ENCODE data around the gene FAM170B. TPM values are rescaled to one million over a fixed set of nuclear protein-coding genes. Genes with fewer than 3 reads are reported as not detected.

The FAM170B gene
- total and polyA plus RNA-seq, 9 of the 15 experiments (the other 6 are each of a cell fraction or from before 2014, with no cell fraction given) = 0.11 to 0.21 TPM; not detected in 7

DNA sequence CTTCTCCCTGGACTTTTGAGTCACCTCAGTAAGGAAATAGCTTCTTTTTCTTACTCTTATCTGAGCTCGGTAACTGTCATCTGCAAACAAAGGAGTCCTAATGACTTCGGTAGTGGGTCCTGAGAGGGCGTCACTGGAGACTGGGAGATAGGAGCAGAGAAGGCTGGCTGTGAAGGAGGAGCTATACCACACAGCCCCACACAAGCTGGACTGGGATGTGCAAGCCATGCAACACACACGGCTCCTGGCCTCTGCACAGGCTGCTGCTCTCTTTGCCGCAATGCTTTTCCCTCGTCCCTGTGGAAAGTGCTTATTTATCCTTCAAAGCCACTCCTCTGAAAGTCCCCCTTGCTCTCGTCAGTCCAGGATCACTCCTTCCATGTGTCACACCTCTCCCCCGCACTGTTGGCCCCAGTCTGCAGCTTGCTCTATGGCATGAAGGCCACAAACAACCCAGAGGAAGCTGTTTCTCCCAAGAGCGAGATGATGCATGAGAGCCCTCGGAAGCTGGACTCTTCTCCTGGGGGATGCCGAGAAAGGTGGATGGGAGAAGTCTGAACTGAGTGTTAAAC, 39.5 kb upstream of the FAM170B start (continued):
- TF ChIP-seq, protein P1, sequence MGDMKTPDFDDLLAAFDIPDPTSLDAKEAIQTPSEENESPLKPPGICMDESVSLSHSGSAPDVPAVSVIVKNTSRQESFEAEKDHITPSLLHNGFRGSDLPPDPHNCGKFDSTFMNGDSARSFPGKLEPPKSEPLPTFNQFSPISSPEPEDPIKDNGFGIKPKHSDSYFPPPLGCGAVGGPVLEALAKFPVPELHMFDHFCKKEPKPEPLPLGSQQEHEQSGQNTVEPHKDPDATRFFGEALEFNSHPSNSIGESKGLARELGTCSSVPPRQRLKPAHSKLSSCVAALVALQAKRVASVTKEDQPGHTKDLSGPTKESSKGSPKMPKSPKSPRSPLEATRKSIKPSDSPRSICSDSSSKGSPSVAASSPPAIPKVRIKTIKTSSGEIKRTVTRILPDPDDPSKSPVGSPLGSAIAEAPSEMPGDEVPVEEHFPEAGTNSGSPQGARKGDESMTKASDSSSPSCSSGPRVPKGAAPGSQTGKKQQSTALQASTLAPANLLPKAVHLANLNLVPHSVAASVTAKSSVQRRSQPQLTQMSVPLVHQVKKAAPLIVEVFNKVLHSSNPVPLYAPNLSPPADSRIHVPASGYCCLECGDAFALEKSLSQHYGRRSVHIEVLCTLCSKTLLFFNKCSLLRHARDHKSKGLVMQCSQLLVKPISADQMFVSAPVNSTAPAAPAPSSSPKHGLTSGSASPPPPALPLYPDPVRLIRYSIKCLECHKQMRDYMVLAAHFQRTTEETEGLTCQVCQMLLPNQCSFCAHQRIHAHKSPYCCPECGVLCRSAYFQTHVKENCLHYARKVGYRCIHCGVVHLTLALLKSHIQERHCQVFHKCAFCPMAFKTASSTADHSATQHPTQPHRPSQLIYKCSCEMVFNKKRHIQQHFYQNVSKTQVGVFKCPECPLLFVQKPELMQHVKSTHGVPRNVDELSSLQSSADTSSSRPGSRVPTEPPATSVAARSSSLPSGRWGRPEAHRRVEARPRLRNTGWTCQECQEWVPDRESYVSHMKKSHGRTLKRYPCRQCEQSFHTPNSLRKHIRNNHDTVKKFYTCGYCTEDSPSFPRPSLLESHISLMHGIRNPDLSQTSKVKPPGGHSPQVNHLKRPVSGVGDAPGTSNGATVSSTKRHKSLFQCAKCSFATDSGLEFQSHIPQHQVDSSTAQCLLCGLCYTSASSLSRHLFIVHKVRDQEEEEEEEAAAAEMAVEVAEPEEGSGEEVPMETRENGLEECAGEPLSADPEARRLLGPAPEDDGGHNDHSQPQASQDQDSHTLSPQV (IDR thresholded peaks at IDR 0.05) = peak; percentile 89
- TF ChIP-seq KHSRP (IDR thresholded peaks at IDR 0.05) (0 out of 2 replicates have a peak, but pooled peaks have one; percentile 45), FOXM1 (IDR thresholded peaks at IDR 0.05; ENCODE audit: low read depth) (peak; percentile 29; the same call in 1 of the 2 replicates), FOXM1 (CRISPR knock-in tag; IDR thresholded peaks at IDR 0.05; ENCODE audit: low read depth) (no peak), THRAP3 (IDR thresholded peaks at IDR 0.05; ENCODE audit: borderline replicate concordance) (no peak), PCBP2 (IDR thresholded peaks at IDR 0.05; ENCODE audit: low read depth, low read length, poor library complexity, severe bottlenecking) (no peak), NR2C1 (IDR thresholded peaks at IDR 0.05) (no peak), NR2C1 (tag; IDR thresholded peaks at IDR 0.05) (no peak), ZNF780A (CRISPR knock-in tag; IDR thresholded peaks at IDR 0.05) (no peak), TBL1XR1 (IDR thresholded peaks at IDR 0.05; ENCODE audit: low read length in 2 of 2) (no peak), MECOM (CRISPR knock-in tag; IDR thresholded peaks at IDR 0.05) (peak; percentile 51; the same call in 1 of the 2 replicates), RBM25 (IDR thresholded peaks at IDR 0.05; ENCODE audit: low read depth, low read length, severe bottlenecking) (no peak), TRIM28 (IDR thresholded peaks at IDR 0.05) (no peak), RBFOX2 (IDR thresholded peaks at IDR 0.05; ENCODE audit: low read depth, low read length) (no peak), RUNX1 (IDR thresholded peaks at IDR 0.05; ENCODE audit: low read depth) (no peak), FOXJ2 (tag; IDR thresholded peaks at IDR 0.05) (no peak), RNF2 (IDR thresholded peaks at IDR 0.05) (peak; percentile 73; the same call in 1 of the 2 replicates), NELFE (IDR thresholded peaks at IDR 0.05; ENCODE audit: insufficient read depth, insufficient read length) (no peak), SRSF7 (optimal IDR thresholded peaks at IDR 0.05; ENCODE audit: low read depth, low read length) (no peak), KLF10 (CRISPR knock-in tag; IDR thresholded peaks at IDR 0.05) (no peak), ZNF165 (CRISPR knock-in tag; IDR thresholded peaks at IDR 0.05; ENCODE audit: borderline replicate concordance) (no peak; the same call in 1 of the 2 replicates)
- TF ChIP-seq, protein P2, sequence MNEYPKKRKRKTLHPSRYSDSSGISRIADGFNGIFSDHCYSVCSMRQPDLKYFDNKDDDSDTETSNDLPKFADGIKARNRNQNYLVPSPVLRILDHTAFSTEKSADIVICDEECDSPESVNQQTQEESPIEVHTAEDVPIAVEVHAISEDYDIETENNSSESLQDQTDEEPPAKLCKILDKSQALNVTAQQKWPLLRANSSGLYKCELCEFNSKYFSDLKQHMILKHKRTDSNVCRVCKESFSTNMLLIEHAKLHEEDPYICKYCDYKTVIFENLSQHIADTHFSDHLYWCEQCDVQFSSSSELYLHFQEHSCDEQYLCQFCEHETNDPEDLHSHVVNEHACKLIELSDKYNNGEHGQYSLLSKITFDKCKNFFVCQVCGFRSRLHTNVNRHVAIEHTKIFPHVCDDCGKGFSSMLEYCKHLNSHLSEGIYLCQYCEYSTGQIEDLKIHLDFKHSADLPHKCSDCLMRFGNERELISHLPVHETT (CRISPR knock-in tag; conservative IDR thresholded peaks at IDR 0.05 in 1 of 2, IDR thresholded peaks at IDR 0.05 in 1 of 2) = peak in 1 of 2 experiments; percentile 83; a peak in 2 of 4 replicates
- TF ChIP-seq, protein P3, sequence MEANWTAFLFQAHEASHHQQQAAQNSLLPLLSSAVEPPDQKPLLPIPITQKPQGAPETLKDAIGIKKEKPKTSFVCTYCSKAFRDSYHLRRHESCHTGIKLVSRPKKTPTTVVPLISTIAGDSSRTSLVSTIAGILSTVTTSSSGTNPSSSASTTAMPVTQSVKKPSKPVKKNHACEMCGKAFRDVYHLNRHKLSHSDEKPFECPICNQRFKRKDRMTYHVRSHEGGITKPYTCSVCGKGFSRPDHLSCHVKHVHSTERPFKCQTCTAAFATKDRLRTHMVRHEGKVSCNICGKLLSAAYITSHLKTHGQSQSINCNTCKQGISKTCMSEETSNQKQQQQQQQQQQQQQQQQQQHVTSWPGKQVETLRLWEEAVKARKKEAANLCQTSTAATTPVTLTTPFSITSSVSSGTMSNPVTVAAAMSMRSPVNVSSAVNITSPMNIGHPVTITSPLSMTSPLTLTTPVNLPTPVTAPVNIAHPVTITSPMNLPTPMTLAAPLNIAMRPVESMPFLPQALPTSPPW (CRISPR knock-in tag; IDR thresholded peaks at IDR 0.05) = no peak

All from K562 (cell line).